Measurements from ENCODE around the gene UGT1A6. TPM values are rescaled to one million over a fixed set of nuclear protein-coding genes. Genes with fewer than 3 reads are reported as not detected.
"Not testable (repeated sequence)": the region's sequence is repeated elsewhere in the genome, so short reads cannot be mapped to it uniquely, and the experiment has no call there.

Gene UGT1A6
- polyA plus RNA-seq (2013, experiment 1 of 2) = not detected
- polyA plus RNA-seq (2013, experiment 2 of 2) = not detected

DNA sequence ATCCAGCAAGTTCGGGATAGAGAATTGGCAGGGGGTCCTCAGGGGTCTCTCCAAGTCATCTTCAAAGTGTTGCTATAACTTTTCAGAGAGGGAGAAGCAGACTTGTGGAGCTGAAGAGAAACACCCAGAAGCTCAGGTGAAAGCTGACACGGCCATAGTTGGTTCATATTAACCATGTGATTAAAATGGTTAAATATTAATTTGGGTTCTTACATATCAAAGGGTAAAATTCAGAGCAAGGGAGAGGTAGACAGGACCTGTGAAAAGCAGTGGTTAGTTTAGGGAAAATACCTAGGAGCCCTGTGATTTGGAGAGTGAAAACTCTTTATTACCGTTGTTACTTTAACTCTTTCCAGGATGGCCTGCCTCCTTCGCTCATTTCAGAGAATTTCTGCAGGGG is at the start of gene UGT1A6:
TSS of gene UGT1A6 (plus strand) at position 243 of the 400 bp plus-strand sequence. CDS start at position 358, 115 bp downstream.
- WGBS = 95% methylated on average over 4 of the region's 4 CpGs
- Histone ChIP-seq H3K9ac (ENCODE audit: low read depth, low read length) (no peak within 1 kb of the TSS), H3K4me1 (ENCODE audit: insufficient read depth, low read length) (no peaks in the 10 kb centered on the region; the same call in 1 of the 2 replicates), H3K9me3 (ENCODE audit: insufficient read depth, low read depth, low read length) (no peaks in the 10 kb centered on the region), H3K27ac (ENCODE audit: low read depth, low read length) (no peak within 1 kb of the TSS), H3K4me3 (ENCODE audit: low read length) (no peak within 1 kb of the TSS), H3K27me3 (ENCODE audit: insufficient read depth, low read length) (no peaks in the 10 kb centered on the region), H3K36me3 (ENCODE audit: insufficient read depth, low read length) (no peaks in the 10 kb centered on the region)

DNA sequence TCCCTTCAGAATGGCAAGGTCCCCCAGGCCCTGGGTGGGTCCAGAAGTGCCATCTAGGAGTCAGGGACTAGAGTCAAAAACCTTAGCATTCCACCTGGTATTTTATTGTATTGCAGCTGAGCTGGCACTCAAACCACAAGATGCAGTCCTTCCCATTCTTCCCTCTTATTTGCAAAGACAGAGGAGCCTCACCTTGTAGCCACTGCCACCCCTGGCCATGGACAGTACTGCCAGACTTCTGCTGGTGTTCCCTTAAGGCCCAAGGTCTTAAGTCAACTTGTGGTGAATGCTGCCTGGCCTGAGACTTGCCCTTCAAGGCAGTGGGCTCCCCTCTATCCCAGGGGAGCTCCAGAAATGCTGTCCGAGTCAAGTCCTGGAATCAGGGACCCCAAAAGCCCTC is 49.6 kb upstream of the UGT1A6 start:
- H3K9me3 ChIP-seq (ENCODE audit: insufficient read depth, low read depth, low read length) = peaks cover 24% of the 10 kb centered on the region
- no peak overlapping the region for H3K4me3 ChIP-seq (ENCODE audit: low read length)
- no peaks in the 10 kb centered on the region for H3K36me3 ChIP-seq (ENCODE audit: insufficient read depth, low read length)
- WGBS = 93% methylated on average over 1 of the region's 1 CpG
- no peaks in the 10 kb centered on the region for H3K4me1 ChIP-seq (ENCODE audit: insufficient read depth, low read length)
- H3K9ac ChIP-seq (ENCODE audit: low read depth, low read length) = no peak overlapping the region
- H3K27me3 ChIP-seq (ENCODE audit: insufficient read depth, low read length) = no peaks in the 10 kb centered on the region
- H3K27ac ChIP-seq (ENCODE audit: low read depth, low read length) = no peak overlapping the region

DNA sequence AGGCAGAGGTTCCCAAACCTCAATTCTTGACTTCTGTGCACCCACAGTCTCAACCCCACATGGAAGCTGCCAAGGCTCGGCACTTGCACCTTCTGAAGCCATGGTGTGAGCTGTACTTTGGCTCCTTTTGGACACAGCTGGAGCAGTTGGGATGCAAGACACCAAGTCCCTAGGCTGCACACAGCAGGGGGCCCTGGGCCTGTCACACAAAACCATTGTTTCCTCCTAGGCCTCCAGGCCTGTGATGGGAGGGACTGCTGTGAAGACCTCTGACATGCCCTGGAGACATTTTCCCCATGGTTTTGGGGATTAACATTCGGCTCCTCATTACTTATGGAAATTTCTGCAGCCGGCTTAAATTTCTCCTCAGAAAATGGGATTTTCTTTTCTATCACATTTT is 46.7 kb upstream of the UGT1A6 start:
- not testable (repeated sequence) for H3K4me1 ChIP-seq (ENCODE audit: insufficient read depth, low read length); H3K27ac ChIP-seq (ENCODE audit: low read depth, low read length); H3K4me3 ChIP-seq (ENCODE audit: low read length); H3K27me3 ChIP-seq (ENCODE audit: insufficient read depth, low read length); H3K9ac ChIP-seq (ENCODE audit: low read depth, low read length); H3K36me3 ChIP-seq (ENCODE audit: insufficient read depth, low read length)
- peaks cover 24% of the 10 kb centered on the region for H3K9me3 ChIP-seq (ENCODE audit: insufficient read depth, low read depth, low read length)
- 90% methylated on average over 3 of the region's 3 CpGs for WGBS

DNA sequence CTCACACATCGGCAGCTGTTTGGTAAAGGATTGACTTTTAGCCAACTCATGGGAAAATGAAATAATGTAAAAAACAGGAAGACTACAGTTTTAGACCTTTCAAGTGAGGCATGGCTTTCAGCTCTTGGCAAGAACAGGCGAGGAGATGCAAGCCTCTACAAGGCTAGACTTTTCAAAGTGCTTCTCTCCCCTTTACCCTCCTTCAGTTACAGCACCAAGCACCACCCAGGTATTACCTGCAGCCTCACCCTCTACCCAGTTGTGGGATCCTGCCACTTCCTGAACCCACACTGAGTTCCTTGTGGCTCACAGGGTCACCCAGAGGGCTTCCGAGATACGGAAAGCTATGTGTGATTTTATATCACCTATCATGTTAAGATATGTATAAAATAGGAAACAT is 41.7 kb upstream of the UGT1A6 start:
- H3K9ac ChIP-seq (ENCODE audit: low read depth, low read length) = no peak overlapping the region
- H3K9me3 ChIP-seq (ENCODE audit: insufficient read depth, low read depth, low read length) = peaks cover 10% of the 10 kb centered on the region
- H3K27me3 ChIP-seq (ENCODE audit: insufficient read depth, low read length) = no peaks in the 10 kb centered on the region
- H3K36me3 ChIP-seq (ENCODE audit: insufficient read depth, low read length) = no peaks in the 10 kb centered on the region
- H3K4me1 ChIP-seq (ENCODE audit: insufficient read depth, low read length) = no peaks in the 10 kb centered on the region
- 92% methylated on average over 2 of the region's 4 CpGs for WGBS
- no peak overlapping the region for H3K27ac ChIP-seq (ENCODE audit: low read depth, low read length)
- no peak overlapping the region for H3K4me3 ChIP-seq (ENCODE audit: low read length)

DNA sequence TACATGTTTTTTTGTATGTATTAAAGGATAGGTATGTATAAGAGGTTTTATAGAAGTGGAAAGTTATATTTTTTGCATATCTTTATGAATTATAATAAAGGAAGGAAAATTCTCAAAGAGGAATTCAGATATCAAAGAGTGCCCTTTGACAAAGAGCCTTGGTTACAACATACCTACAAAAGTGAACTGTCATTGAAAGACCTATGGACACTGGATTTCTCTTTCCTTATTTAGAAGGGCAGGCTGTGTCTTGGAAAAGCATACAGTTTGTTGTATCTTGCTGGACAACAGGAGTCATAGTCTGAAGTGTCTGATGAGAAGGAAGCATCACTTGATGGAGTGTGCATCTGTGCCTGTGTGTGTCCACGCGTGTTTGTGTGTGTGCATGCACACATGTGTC is 41.3 kb upstream of the UGT1A6 start:
- WGBS = 100% methylated on average over 2 of the region's 2 CpGs

GRCh38 chr2:233654501-233654900 is 38.2 kb upstream of the UGT1A6 start:
- Histone ChIP-seq H3K27me3 (ENCODE audit: insufficient read depth, low read length) (no peaks in the 10 kb centered on the region), H3K27ac (ENCODE audit: low read depth, low read length) (no peak overlapping the region), H3K4me1 (ENCODE audit: insufficient read depth, low read length) (no peaks in the 10 kb centered on the region), H3K36me3 (ENCODE audit: insufficient read depth, low read length) (no peaks in the 10 kb centered on the region), H3K9me3 (ENCODE audit: insufficient read depth, low read depth, low read length) (no peaks in the 10 kb centered on the region), H3K4me3 (ENCODE audit: low read length) (no peak overlapping the region), H3K9ac (ENCODE audit: low read depth, low read length) (no peak overlapping the region)
- 88% methylated on average over 5 of the region's 6 CpGs for WGBS

More for the DNA sequence above, 41.3 kb upstream of the UGT1A6 start:
- H3K36me3 ChIP-seq (ENCODE audit: insufficient read depth, low read length) = no peaks in the 10 kb centered on the region
- no peaks in the 10 kb centered on the region for H3K27me3 ChIP-seq (ENCODE audit: insufficient read depth, low read length)
- no peak overlapping the region for H3K27ac ChIP-seq (ENCODE audit: low read depth, low read length)
- no peaks in the 10 kb centered on the region for H3K4me1 ChIP-seq (ENCODE audit: insufficient read depth, low read length)
- H3K9ac ChIP-seq (ENCODE audit: low read depth, low read length) = no peak overlapping the region
- H3K9me3 ChIP-seq (ENCODE audit: insufficient read depth, low read depth, low read length) = peaks cover 6% of the 10 kb centered on the region
- H3K4me3 ChIP-seq (ENCODE audit: low read length) = no peak overlapping the region

DNA sequence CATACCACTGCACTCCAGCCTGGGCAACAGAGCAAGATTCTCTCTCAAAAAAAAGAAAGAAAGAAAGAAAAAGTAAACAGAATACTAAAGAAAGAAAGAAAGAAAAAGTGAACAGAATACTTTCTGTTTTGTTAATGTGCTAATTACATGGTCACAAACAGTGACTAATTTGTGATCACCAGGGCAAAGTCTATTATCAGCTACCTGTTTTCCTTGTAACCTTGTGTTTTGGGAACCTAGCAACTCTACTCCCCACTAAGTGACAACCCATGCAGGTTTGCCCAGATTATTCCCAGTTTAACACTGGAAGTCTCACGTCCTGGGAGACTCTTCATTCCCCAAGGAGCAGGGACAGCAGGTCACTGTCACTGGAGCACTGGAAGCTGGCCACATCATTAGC is 37.6 kb upstream of the UGT1A6 start:
- H3K4me1 ChIP-seq (ENCODE audit: insufficient read depth, low read length) = no peaks in the 10 kb centered on the region

DNA sequence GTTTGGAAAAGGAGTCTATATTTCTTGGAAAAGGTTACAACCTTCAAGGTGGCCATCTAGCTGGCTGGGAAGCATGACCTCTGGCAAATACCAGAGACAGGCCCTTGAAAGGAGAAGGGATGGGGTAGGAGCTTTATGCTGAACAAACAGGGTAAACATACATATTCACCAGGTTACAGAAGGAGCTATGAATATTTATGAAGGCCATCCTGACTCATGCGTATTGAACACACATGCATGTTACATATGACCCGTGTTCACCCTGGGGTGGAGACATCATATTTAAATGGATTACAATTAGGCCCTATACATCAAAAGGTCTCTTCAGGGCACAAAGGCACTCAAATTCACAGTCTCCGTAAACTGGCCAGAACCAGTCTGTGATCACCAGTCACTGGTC is 36.7 kb upstream of the UGT1A6 start:
- not testable (repeated sequence) for H3K27me3 ChIP-seq (ENCODE audit: insufficient read depth, low read length); H3K9me3 ChIP-seq (ENCODE audit: insufficient read depth, low read depth, low read length); H3K4me1 ChIP-seq (ENCODE audit: insufficient read depth, low read length); H3K4me3 ChIP-seq (ENCODE audit: low read length); H3K27ac ChIP-seq (ENCODE audit: low read depth, low read length); H3K36me3 ChIP-seq (ENCODE audit: insufficient read depth, low read length); H3K9ac ChIP-seq (ENCODE audit: low read depth, low read length)
- WGBS = 84% methylated on average over 2 of the region's 3 CpGs

More for the DNA sequence above, 37.6 kb upstream of the UGT1A6 start:
- 79% methylated on average over 1 of the region's 1 CpG for WGBS
- no peaks in the 10 kb centered on the region for H3K9me3 ChIP-seq (ENCODE audit: insufficient read depth, low read depth, low read length)
- H3K36me3 ChIP-seq (ENCODE audit: insufficient read depth, low read length) = no peaks in the 10 kb centered on the region
- no peaks in the 10 kb centered on the region for H3K27me3 ChIP-seq (ENCODE audit: insufficient read depth, low read length)
- H3K4me3 ChIP-seq (ENCODE audit: low read length) = no peak overlapping the region
- no peak overlapping the region for H3K27ac ChIP-seq (ENCODE audit: low read depth, low read length)
- no peak overlapping the region for H3K9ac ChIP-seq (ENCODE audit: low read depth, low read length)

DNA sequence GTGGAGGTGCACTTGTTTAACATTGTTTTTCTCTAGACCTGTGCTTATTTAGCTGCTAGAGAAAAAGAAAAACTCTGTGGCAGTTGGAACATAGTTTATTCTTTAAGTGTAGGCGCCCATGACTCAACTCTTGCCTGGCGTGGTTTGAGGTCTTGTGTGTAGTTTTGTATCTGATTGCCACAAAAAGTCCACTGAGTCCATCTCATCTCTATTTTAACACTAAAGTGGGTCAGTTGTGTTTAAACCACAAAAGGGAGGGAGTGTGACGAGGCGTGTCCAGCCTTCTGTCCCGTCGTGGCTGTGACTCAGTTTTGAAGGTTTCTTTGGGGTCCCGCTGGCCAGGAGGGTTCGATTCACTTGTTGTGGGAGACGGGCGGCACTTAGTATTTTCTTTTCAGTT is 36.2 kb upstream of the UGT1A6 start:
- H3K4me1 ChIP-seq (ENCODE audit: insufficient read depth, low read length) = no peaks in the 10 kb centered on the region

GRCh38 chr2:233658610-233659009 is 34.1 kb upstream of the UGT1A6 start:
- H3K27me3 ChIP-seq (ENCODE audit: insufficient read depth, low read length) = no peaks in the 10 kb centered on the region
- H3K36me3 ChIP-seq (ENCODE audit: insufficient read depth, low read length) = no peaks in the 10 kb centered on the region
- no peak overlapping the region for H3K27ac ChIP-seq (ENCODE audit: low read depth, low read length)
- H3K4me3 ChIP-seq (ENCODE audit: low read length) = no peak overlapping the region
- H3K9ac ChIP-seq (ENCODE audit: low read depth, low read length) = no peak overlapping the region
- H3K4me1 ChIP-seq (ENCODE audit: insufficient read depth, low read length) = no peaks in the 10 kb centered on the region
- no peaks in the 10 kb centered on the region for H3K9me3 ChIP-seq (ENCODE audit: insufficient read depth, low read depth, low read length)

More for the DNA sequence above, 36.2 kb upstream of the UGT1A6 start:
- 94% methylated on average over 10 of the region's 10 CpGs for WGBS
- Histone ChIP-seq H3K4me3 (ENCODE audit: low read length) (no peak overlapping the region), H3K27ac (ENCODE audit: low read depth, low read length) (no peak overlapping the region), H3K36me3 (ENCODE audit: insufficient read depth, low read length) (no peaks in the 10 kb centered on the region), H3K9ac (ENCODE audit: low read depth, low read length) (no peak overlapping the region), H3K27me3 (ENCODE audit: insufficient read depth, low read length) (no peaks in the 10 kb centered on the region), H3K9me3 (ENCODE audit: insufficient read depth, low read depth, low read length) (no peaks in the 10 kb centered on the region)

DNA sequence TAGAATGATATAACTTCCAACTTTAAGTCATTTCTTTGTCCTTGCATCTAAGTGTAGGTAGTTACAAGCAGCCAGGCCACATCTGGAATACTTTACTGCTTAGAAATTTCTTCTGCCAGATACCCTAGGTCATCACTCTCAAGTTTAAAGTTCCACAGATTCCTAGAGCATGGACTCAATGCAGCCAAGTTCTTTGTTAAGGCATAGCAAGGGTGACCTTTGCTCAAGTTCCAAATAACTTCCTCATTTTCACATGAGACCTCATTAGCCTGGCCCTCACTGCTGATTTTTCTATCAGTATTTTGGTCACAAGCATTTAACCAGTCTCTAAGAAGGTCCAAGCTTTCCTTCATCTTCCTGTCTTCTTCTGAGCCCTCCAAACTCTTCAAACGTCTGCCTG is 28.8 kb upstream of the UGT1A6 start:
- no peaks in the 10 kb centered on the region for H3K9me3 ChIP-seq (ENCODE audit: insufficient read depth, low read depth, low read length)
- no peaks in the 10 kb centered on the region for H3K36me3 ChIP-seq (ENCODE audit: insufficient read depth, low read length)
- H3K27me3 ChIP-seq (ENCODE audit: insufficient read depth, low read length) = no peaks in the 10 kb centered on the region
- no peak overlapping the region for H3K9ac ChIP-seq (ENCODE audit: low read depth, low read length)
- H3K27ac ChIP-seq (ENCODE audit: low read depth, low read length) = no peak overlapping the region
- WGBS = 64% methylated on average over 1 of the region's 1 CpG
- no peak overlapping the region for H3K4me3 ChIP-seq (ENCODE audit: low read length)
- no peaks in the 10 kb centered on the region for H3K4me1 ChIP-seq (ENCODE audit: insufficient read depth, low read length)

- no peaks in the 10 kb centered on the region for H3K36me3 ChIP-seq (ENCODE audit: insufficient read depth, low read length)
- no peak overlapping the region for H3K9ac ChIP-seq (ENCODE audit: low read depth, low read length)
- H3K4me3 ChIP-seq (ENCODE audit: low read length) = no peak overlapping the region
- no peaks in the 10 kb centered on the region for H3K9me3 ChIP-seq (ENCODE audit: insufficient read depth, low read depth, low read length)
- 93% methylated on average over 4 of the region's 4 CpGs for WGBS
- no peak overlapping the region for H3K27ac ChIP-seq (ENCODE audit: low read depth, low read length)
- no peaks in the 10 kb centered on the region for H3K4me1 ChIP-seq (ENCODE audit: insufficient read depth, low read length)
- no peaks in the 10 kb centered on the region for H3K27me3 ChIP-seq (ENCODE audit: insufficient read depth, low read length)
Measured at GRCh38 chr2:233668605-233669260, 24.0 kb upstream of the UGT1A6 start.

All from HUES64 (cell line).